Stomach (tissue), 4 donors: ENCODE data around the gene PARD6G.
"Not testable (repeated sequence)": the region's sequence is repeated elsewhere in the genome, so short reads cannot be mapped to it uniquely, and the experiment has no call there.

Experiments
- POLR2AphosphoS5 ChIP-seq, 3 donors: sonication (generic); formaldehyde crosslinking; IDR thresholded peaks; one replicate each; pipeline ENCODE4 v1.6.1; 2016; ENCODE audit warnings: antibody characterized with exemption in 3 of 3
- TF ChIP-seq, protein P1 (sequence below), 7 experiments: fragments of 450-650 bp in 4 of 7; fragments of 200-600 bp in 3 of 7; sonication (generic) in 3 of 7; IDR thresholded peaks; one replicate each; pipeline ENCODE4 v1.5.1; 2016 to 2019; ENCODE audit warnings: antibody characterized with exemption in 7 of 7, control low read depth in 2 of 7, mild to moderate bottlenecking in 1 of 7

DNA sequence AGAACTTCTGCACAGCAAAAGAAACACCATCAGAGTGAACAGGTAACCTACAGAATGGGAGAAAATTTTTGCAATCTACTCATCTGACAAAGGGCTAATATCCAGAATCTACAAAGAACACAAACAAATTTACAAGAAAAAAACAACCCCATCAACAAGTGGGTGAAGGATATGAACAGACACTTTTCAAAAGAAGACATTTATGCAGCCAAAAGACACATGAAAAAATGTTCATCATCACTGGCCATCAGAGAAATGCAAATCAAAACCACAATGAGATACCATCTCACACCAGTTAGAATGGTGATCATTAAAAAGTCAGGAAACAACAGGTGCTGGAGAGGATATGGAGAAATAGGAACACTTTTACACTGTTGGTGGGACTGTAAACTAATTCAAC lies 9.8 kb downstream of the PARD6G start:
- TF ChIP-seq, protein P1, sequence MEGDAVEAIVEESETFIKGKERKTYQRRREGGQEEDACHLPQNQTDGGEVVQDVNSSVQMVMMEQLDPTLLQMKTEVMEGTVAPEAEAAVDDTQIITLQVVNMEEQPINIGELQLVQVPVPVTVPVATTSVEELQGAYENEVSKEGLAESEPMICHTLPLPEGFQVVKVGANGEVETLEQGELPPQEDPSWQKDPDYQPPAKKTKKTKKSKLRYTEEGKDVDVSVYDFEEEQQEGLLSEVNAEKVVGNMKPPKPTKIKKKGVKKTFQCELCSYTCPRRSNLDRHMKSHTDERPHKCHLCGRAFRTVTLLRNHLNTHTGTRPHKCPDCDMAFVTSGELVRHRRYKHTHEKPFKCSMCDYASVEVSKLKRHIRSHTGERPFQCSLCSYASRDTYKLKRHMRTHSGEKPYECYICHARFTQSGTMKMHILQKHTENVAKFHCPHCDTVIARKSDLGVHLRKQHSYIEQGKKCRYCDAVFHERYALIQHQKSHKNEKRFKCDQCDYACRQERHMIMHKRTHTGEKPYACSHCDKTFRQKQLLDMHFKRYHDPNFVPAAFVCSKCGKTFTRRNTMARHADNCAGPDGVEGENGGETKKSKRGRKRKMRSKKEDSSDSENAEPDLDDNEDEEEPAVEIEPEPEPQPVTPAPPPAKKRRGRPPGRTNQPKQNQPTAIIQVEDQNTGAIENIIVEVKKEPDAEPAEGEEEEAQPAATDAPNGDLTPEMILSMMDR (IDR thresholded peaks at IDR 0.05) = not testable (repeated sequence)
- not testable (repeated sequence) for TF ChIP-seq POLR2AphosphoS5 (IDR thresholded peaks at IDR 0.05)
